Amniotic stem cell (primary cell): ENCODE data around the gene TEDDM1.
A peak's percentile ranks its signal among the peaks of the same experiment; 100 is the strongest.
"Not testable (repeated sequence)": the region's sequence is repeated elsewhere in the genome, so short reads cannot be mapped to it uniquely, and the experiment has no call there.

Experiments used
- DNase-seq: peaks from one replicate; lab custom pipeline; 2025; lab: John Stamatoyannopoulos, UW

Gene TEDDM1

DNA sequence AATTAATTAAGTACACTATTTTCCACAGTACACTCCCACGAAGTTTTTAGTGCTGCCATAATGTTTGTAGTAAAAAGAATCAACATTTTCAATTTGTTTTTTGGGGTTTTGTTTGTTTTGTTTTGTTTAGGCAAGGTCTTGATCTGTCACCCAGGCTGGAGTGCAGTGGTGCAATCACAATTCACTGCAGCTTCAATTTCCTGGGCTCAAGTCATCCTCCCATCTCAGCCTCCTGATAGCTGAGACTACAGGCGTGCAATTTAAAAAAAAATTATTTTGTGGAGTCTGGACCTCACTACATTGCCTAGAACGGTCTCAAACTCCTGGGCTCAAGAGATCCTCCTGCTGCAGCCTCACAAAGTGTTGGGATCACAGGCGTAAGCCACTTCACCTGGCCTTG lies 20.3 kb downstream of the TEDDM1 start:
- no peak for DNase-seq

DNA sequence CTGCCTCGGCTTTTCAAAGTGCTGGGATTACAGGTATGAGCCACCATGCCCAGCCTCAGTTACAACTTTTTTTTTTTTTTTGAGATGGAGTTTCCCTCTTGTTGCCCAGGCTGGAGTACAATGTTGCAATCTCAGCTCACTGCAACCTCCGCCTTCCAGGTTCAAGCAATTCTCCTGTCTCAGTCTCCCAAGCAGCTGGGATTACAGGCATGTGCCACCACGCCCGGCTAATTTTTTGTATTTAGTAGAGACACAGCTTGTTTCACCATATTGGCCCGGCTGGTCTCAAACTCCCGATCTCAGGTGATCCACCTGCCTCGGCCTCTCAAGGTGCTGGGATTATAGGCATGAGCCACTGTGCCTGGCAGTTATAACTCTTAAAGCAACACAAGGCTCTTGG lies 20.7 kb downstream of the TEDDM1 start:
- DNase-seq: not testable (repeated sequence)

DNA sequence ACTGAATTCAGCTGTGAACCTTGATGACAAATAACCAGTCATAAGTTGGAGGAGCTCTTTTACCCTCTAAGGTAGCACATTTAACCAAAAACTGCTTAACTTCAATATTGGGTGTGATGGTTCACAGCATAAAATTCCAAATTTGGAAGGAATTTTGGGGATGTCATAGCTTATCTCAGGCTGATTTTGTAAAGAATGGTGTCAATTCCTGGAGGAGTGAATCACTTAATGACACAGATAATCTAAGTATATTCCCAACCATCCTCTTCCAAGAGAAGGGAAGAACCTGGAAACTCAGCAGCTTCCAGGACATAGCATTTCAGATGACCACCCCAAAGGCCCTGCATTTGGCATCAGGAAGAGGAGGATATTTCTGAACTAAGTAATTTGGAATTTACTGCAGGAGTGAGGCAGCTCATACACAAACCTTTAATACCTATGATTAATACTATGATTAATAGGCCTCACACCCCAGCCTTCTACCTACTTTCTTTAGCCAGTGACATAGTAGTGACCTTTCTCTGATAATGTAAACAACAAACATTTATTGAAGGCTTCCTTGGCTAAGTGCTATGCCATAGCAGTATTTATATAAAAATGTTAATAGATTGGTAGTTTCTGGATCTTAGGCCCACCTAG lies 23.4 kb downstream of the TEDDM1 start:
- DNase-seq: no peak

DNA sequence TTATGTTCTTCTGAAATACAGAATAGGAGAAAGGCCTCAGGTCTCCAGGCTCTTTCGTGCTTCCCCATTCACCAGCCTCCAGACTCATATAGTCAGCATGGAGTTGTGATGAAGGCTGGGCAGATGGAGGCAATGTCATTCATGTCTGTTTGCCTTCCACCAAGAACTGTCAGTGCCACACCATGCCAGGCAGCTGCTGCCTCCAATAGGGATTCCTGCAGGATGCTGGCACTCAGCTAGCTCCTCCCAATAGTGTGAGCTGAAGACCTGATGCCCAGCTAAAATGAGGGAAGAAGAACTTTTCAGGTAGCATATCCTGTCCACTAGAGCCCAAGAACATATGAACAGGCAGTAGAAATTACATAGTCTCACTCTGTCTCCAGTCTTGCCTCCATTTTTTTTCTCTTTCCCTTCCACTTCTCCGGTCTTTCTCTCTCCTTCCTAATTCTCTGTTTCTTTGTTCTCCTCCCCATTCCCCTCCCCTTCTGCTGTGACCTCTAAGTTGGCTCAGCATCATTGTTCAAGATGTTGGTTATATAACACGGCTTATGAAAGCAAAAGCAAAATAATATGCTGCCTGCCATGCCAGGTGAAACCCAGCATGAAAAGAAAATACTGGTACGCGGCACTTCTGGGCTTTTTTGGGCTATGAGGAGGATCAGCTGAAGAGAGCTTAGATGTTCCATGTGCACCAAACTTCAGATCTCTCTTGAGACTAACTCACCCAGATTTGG lies 26.2 kb downstream of the TEDDM1 start:
- no peak for DNase-seq

DNA sequence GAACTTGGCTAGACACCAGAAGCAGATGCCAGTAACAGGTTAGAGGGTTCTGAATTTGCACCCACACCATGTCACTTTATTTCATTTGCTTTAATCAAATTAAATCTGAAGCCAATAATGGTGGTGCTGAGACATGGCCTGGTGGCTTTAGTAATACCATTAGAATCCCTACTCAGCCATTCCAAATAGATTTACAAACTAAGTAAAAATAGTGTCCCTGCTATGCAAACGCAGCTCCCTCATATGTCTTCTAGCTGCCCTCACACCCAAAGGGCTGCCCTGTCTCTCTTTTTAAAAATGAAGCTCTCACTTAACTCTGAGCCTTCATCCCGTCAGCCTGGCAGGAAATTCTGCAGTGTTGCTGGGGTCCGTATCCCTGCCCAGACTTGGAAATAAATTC lies 29.9 kb downstream of the TEDDM1 start:
- no peak for DNase-seq

DNA sequence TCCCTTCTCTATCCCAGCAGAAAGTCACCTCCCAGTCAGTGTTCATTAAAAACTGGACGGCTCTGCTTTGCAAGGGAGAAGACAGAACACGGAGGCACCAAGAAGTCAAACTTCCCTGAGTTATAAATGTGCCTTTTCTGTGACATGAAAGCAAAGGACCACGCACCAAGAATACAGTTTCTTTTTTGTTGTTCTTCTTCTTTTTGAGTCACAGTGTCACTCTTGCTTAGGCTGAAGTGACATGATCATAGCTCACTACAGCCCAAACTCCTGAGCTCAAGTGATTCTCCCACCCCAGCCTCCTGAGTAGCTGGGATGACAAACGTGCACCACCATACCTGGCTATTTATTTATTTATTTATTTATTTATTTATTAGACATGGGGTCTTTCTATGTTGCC lies 31.6 kb downstream of the TEDDM1 start:
- no peak for DNase-seq

DNA sequence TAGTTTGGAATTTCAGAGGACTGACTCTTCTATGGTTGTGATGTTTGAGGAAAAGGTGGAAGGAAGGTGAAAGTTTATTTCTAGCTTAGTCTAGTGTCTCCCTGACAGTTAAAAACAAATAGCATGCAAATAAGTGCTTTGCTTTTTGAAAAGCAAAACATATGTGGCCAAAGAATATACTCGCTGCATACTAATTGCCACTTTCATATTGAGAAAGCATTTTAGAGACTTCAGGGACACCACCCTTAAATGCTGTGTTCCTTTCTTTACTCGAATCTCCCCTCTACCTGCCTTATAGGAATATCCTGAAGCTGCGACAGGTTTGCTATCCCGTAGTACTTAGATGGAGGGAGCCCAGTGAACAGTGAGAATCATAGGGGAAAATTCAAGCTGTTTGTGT lies 32.1 kb downstream of the TEDDM1 start:
- no peak for DNase-seq

DNA sequence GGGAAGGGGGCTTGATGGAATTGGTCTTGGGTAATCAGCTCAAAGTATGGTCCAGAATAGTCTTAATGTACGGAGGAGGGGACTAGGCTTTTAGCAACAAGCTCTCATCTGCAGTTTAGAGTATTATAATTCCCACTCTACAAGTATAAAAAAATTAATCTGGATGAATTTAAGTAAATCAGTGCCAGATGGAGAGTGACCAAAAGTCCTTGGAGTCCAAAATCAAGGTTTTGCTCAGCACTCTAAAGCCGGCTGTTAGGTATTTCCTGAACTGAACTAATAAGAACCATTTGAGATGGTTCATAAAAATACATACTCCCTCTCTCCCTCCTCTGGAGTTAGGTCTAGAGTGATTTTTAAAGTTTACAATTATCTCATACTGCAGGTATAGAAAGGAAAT lies 32.5 kb downstream of the TEDDM1 start:
- DNase-seq: no peak

DNA sequence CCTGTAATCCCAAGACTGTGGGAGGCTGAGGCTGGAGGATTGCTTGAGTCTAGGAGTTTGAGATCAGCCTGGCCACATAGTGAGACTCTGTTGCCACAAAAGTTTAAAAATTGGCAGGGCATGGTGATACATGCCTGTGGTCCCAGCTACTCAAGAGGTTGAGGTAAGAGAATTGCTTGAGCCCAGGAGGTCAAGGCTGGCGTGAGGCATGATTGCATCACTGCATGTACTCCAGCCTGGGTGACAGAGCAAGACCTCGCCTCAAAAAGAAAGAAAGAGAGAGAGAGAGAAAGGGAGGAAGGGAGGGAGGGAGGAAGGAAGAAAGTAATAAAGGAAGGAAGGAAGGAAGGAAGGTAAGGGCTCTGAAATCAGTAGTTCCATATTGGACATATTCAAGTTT lies 33.9 kb downstream of the TEDDM1 start:
- DNase-seq: no peak

DNA sequence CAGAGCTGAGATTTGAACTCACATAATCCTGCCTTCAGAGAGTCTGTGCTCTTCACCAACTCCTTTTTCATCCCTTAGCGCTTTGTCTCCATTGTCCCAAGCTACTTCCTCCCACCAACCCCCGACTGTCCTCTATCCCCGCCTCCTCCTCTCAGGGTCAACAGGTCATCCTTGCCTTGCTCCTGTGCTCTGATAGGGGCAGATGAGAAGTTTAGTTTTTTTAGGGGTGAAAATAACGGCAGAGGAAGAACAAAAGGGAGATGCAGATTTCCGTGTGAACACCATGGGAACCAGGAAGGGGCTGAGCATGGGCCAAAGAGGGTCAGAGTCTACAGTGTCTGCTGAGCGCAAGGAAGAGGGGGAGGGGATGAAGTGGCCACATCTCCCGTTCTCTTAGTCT lies 40.8 kb downstream of the TEDDM1 start:
- no peak for DNase-seq

DNA sequence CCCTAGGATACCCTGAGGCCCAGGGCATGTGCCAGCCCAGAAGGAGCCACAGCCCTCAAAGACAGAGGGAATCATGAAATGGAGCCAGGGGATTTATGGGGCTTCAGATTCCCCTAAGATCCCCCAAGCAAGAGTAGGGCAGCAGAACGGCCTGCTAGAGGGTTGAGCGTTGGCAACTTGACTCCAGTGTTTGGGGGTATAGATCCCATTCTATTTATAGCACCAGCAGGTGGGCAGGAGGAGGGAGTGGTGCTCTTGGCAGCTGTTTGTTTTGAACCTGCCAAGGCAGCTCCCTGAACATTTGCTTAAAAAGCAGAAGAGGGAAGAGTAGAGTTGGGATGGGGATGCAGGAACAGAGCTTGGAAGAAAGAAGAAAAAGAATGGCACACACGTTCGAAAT lies 42.6 kb downstream of the TEDDM1 start:
- no peak for DNase-seq

DNA sequence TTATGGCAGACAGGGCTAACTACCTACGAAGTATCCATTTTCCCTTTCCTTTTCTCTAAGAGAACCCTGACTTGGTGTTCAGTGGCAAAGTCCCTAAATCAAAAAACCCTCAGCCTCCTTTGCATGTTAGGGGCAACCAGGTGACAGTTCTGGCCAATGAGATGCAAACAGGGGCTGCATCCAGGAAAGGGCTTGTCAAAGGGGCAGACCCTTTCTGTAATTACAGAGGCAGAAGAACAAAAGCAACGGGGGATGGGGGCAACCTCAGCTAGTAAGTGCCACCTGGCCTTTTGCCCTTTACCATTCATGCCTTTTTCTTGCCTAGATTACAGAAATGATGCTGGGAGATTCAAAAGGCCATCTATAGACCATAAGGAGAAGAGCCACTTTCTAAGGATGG lies 43.3 kb downstream of the TEDDM1 start:
- no peak for DNase-seq

DNA sequence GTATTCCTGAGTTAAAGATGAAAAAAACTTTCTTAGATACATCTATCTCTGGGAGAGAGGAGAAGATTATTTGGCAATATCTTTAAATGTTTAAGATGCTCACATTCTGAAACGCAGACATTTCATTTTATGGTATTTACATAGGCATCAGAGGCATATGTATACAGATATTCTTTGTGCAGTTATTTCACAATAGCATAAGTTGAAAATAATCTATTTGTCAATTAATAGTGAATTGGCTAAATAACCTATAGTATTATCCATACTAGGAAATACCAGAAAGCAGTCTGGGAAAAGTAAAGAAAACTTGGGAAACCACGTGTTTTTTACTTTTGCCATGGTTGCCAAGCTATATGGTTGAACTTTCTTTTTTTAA lies 44.8 kb downstream of the TEDDM1 start:
- no peak for DNase-seq

DNA sequence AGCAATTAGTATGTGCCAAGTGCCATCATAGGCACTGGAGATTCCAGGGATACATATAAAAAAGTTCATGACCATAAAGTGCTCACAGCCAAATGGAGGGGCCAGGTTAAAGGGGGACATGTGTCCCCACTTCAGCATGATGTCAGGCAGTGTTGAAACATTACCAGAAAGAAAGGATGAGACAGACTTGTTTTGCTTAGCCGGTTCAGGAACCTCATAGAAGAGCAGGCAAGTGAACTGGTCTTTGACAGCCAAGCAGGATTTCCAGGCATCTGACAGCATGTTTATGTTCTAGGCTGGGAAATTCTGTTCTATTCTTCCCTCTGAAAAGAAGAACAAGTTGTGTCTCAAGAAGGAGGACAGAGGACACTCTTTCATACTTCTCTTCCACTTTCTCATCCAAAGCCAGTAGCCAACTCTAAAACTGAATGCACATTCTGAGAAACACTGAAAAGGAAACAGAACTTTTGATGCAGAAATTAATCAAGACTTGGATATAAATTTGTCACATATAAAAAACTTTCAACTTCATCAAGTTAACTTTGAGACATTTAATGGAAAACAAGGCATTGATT lies 48.6 kb downstream of the TEDDM1 start:
- DNase-seq: no peak

DNA sequence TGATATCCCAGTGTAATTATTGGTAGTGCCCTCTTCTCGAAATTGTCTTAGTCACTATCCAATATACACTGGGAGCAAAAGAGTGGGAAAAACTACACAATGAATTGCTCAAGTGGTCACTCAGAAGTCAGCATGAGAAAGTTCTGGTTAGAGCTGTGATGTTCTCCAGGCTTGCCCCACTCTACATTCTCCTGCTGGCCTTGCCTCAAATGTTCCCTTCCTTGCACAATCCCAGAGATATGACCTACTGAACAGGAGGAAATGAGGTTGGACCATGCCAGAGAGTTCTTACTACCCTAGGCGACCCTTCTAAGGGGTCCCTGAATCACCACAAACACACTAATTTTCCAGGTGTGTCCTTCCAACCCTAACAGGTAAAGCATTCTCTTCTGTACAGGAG lies 49.6 kb downstream of the TEDDM1 start:
- no peak for DNase-seq

DNA sequence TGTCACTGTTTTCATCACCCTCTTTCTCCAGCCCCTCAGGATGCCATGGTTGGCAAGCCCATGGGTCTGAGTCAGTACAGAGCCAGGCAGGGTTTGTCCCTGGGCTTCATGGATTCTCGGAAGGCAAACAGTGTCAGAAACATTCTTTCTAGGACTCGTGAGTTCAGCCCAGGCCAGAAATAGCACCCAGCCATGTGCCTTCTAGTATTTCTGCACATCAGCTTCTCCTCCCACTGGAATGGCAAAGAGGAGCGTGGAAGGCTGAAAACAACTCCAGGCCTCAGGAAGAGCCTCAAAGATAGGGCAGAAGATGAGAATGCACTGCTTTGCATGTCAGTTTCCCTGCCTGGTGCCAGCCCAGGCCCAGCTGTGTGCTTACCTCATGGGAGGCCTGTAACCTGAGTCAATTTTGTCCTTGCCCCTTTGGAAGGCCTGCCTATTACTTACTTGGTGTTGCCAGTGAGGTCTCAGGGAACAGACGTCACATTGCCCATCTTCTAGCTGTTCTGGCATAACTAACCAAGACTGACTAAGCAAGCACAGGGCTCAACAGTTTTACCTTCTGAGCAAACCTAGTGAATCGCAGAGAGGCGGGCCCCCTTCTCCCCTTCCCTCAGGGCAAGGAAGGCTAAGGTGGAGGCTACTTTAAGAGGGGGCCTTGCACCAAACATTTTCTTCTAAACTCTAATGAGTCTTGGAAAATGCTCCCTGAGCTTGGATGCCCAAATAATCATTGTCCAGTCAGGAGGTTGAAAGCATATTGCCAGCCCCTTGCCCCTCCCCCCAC lies 51.3 kb downstream of the TEDDM1 start:
- peak; percentile 56 for DNase-seq
